ENCODE measurements around the gene SYT7.
A peak's percentile ranks its signal among the peaks of the same experiment; 100 is the strongest.

Gene SYT7

DNA sequence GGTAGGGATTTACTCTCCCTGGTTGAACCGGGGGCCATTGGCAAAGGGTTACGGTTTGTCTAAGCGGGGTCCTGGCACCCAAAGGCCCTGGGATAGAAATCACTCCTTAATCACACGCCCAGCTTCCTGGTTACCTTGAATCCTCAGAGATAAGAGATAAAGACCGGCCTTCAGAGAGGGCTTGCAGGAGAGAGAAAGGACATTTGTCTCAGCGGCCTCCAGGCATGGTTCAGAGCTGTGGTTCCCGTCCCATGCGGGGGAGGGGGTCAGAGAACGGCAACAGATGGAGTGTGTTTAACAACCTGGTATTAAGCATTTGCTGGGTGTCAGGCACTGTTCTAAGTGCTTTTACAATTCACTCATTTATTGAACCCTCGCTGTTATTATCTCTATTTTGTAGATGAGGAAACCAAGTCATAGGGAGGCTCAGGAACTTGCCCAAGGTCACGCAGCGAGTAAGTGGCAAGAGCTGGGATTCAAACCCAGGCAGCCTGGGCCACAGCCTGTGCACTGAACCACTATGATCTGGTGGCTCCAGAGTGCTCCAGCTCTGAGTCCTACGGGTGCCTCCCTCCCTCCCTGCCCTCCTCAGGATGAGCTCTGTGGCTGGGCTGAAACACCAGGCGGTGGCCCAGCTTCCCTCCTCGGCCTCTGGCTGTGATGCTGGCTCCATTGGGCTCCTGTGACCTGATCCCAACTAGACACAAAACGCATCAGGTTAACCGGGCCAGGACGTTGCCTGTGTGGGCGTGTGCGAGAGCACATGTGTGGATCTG is 53.7 kb downstream of the SYT7 start:
- no peak for DNase-seq
- no peak for TF ChIP-seq GATA1 (IDR thresholded peaks at IDR 0.05; ENCODE audit: low read depth, low read length)
- no peak for TF ChIP-seq POLR2A (IDR thresholded peaks at IDR 0.05; ENCODE audit: low read length)

DNA sequence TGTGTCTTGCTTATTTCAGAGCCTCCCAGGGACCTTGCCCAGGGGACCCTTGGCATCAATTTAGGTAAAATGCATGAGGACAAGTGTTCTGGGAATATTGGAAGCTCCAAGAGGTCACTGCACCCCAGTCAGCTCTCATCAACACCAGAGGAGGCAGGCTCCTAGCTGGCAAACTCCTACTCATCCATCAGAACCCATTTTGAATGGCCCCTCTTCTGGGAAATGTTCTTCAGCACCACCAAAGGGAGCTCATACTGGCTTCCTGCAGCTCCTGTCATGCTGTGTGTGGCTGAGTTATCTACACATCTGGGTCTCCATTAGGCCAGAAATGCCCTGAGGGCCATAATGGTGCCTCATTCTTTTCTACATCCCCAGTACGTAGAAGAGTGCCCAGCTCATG is 54.6 kb downstream of the SYT7 start:
- no peak for DNase-seq
- TF ChIP-seq POLR2A (IDR thresholded peaks at IDR 0.05; ENCODE audit: low read length) (no peak), GATA1 (IDR thresholded peaks at IDR 0.05; ENCODE audit: low read depth, low read length) (no peak)

DNA sequence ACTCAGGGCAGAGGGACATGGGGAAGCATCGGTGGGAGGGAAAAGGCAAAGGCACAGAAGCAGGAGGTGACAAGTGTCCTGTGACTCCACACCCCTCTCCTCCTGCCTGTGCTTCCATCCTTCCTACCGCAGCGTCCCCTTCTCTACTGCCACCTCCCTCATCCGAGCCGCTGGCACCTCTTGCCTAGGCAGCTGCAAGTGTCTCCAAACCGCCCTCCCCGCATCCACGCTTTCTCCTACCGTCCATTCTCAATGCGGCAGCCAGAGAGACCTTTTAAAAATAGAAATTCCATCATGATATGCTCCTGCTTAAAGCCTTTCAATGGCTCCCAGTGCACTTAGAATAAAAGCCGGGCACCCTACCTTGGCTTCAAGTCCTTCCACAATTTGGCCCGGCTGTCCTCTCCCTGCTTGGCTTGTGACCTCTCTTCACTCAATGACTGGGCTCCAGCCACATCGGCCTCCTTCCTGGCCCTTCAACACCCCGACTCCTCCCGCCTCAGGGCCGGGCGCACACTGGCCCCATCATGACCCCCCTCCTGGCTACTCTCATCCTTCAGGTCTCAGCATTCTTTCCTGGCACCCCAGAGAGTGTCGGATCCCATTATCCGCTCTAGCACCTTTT is 55.8 kb downstream of the SYT7 start:
- no peak for DNase-seq
- no peak for TF ChIP-seq POLR2A (IDR thresholded peaks at IDR 0.05; ENCODE audit: low read length)

DNA sequence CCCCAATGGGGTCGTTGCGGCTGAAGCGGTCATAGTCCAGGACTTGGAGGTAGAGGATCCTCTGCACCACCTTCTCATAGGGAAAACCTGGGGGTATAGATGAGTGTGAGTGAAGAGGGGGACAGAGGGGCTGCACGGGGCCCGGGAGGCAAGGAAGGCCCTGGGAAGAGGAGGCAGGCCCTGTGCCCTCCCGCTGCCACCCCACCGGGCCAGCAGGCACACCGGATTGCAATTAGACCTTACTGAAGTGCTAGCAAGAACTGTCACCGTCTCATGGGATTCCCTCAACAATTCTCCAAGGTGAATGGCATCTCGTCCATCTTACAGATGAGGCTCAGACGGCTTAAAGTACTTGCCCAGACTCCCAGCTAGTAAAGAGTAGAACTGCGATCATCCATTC is 56.4 kb downstream of the SYT7 start:
- TF ChIP-seq POLR2A (IDR thresholded peaks at IDR 0.05; ENCODE audit: low read length) (no peak), GATA1 (IDR thresholded peaks at IDR 0.05; ENCODE audit: low read depth, low read length) (no peak)
- DNase-seq, result no peak

DNA sequence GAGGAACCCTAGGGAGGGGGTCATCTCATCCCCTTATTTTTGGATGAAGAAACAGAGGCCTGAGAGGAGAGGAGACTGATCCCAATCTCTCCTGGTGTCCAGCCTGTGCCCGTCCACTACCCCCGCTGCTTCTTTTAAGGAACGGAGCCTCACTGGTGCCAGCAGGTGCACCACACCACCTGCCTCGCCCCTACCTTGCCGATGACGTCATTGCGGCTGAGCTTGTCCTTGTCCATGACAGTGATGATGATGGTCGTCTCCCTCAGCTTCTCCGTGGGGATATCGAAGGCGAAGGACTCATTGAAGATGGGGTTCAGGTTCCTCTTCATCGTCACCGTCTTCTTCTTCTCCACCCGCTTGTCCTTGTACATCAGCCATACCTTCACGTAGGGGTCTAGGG is 58.0 kb downstream of the SYT7 start:
- no peak for TF ChIP-seq GATA1 (IDR thresholded peaks at IDR 0.05; ENCODE audit: low read depth, low read length)
- TF ChIP-seq POLR2A (IDR thresholded peaks at IDR 0.05; ENCODE audit: low read length), result no peak
- DNase-seq, result no peak

DNA sequence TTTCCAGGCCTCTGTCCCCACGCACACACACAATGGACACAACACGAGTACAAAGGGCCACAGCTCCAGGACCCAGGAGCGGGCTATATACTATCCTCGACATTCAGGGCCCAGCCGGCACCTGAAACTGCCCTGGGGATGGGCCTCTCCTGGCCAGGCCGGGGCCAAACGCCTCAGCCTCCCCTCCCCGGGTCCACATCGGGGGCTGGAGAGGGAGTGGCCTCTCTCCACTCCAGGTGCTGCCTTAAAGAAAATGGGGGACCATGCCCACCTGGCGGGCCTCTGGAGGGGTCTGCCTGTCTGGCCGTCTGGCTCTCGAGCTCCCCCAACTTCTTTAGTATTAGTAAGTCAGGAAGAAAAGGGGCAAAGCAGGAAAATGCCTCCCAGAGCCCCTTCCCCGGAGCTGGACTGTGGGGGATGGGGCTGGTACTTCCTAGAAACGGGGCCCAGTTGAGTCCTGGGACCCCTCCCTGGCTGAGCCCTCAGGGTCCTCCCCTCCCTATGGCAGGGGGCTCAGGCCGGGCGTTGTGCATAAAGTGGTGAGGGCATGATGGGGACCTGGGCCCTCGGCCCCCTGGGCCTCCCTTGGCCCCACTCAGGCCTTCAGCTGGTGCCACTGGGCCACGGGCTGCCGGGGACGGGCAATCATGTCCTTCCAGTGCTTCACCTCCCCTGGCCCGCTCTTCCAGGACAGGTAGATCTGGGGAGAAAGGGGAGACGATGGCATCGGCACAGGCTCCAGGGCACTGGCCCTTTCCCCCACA is 62.7 kb downstream of the SYT7 start:
- TF ChIP-seq POLR2A (IDR thresholded peaks at IDR 0.05; ENCODE audit: low read length), result no peak
- TF ChIP-seq GATA1 (IDR thresholded peaks at IDR 0.05; ENCODE audit: low read depth, low read length), result no peak
- DNase-seq, result no peak

DNA sequence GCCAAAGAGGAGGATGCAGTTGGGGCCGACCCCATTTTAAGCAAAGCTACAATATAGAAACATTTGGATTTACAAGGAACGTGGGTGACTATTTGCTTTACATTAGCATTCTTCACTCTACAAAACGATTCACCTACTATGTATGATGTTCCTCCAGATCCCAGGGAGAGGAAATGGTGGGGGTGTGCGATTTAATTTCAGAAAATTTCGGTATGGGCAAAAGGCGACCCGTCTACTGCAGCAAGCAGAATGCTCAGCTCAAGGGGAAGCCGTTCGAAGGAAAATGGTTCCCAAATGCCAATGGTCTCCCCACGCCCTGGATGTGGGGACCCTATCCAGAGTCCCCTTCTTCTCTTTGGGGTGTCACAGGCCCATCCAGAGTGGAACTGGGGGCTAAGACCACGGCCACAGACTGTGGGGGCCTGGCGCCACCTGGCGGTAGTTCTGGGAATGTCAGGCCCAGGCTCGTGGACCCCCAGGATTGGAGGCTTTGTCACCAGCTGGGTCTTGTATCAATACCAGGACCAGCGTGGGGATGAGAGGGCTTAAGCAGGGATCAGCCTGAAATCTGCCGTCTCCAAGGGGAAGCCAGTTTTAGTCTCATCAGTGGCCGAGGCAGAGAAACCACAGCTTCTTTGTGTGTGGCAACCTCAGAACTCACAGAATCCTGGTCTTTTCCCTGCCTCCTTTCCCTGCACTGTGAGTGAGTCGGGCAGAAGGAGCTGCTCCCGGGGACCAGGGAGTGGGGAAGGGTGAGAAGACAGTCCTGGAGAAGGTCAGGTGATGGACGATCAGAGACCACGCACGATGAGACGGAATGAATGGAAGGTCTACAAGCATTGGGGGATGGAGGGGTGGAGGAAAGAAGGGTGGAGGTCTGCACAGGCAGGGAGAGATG is 64.0 kb downstream of the SYT7 start:
- TF ChIP-seq POLR2A (IDR thresholded peaks at IDR 0.05; ENCODE audit: low read length) (no peak), GATA1 (IDR thresholded peaks at IDR 0.05; ENCODE audit: low read depth, low read length) (no peak)
- peak; percentile 40 to 68 for DNase-seq

DNA sequence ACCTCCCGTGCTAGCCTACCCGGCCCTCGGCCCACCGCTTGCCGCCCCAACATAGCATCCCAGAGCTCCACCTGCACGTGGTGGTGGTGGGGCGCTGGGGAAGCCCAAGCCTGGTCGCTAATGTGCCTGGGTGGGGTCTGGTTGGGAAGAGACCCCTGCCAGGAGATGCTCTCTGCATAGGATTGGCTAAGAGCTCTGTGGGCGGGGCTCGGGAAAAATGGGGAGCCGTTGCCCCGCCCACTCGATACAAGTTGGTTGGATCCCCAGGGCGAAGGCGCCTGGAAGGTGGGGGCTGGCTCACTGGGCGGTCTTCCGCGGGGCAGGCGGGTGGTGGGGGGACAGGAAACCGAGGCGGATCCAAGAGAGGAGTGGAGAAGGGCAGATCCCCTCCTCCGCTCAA is 64.7 kb downstream of the SYT7 start:
- no peak for DNase-seq

DNA sequence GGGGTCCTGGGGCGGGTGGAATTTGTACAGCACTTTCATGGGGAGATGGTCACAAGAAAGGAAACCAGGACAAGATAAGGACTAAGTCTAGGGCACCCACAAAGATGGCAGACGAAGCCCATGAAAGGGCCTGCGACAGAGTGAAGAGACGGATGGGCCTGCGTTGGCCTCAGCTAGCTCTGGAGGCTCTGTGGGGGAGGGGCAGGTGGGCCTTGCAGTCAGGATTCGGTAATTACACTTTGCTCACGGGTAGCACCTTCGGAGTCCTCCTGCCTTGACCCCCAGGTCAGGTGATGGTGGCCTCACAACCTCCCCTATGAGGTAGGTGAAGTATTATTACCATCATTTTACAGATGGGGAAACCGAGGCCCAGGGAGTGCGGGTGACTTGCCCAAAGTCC is 65.2 kb downstream of the SYT7 start:
- TF ChIP-seq GATA1 (IDR thresholded peaks at IDR 0.05; ENCODE audit: low read depth, low read length) (no peak), POLR2A (IDR thresholded peaks at IDR 0.05; ENCODE audit: low read length) (no peak)
- DNase-seq, result no peak

More for the DNA sequence above, 64.7 kb downstream of the SYT7 start:
- no peak for TF ChIP-seq GATA1 (IDR thresholded peaks at IDR 0.05; ENCODE audit: low read depth, low read length)
- no peak for TF ChIP-seq POLR2A (IDR thresholded peaks at IDR 0.05; ENCODE audit: low read length)

DNA sequence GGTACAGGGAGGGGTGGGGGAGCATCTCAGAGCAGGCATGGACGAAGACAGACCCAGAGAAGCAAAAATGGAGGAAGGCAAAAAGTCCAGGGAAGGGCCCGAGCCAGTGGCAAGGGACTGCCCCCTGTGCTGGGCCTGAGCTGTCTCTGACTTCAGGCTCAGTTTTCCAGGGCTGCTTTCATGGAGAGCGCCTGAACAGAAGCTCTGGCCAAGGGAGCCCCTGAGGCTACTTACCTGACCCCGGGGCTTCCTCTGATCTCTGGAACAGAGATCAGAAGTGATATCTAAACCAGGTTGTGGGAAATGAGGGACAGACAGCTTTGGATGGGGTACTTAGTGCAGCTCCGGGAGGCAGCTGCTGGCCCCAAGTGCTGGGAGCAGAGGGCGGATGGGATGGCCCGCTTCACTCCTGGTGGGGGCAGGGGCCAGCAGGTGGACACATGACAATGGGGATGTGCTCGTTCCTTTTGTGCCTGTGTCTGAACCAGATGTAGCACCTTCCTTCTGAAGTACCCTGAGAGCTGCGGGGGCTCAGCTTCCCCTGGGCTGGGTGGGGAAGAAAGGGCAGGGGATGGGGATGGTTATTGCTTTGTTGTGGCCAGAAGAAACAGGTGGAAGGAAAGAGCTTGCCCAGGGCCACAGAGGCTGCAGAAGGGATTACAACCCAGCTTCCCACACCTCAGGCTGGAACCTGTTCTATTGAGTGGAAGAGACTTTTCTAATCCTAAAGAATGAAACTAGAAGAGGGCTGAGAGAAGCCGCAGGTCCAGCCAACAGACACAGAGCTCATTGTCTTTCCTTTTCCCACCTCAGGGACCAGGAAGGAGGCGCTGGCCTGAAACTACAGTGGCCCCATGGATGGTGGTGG is 66.6 kb downstream of the SYT7 start:
- TF ChIP-seq POLR2A (IDR thresholded peaks at IDR 0.05; ENCODE audit: low read length), result no peak
- TF ChIP-seq GATA1 (IDR thresholded peaks at IDR 0.05; ENCODE audit: low read depth, low read length), result no peak
- no peak for DNase-seq

DNA sequence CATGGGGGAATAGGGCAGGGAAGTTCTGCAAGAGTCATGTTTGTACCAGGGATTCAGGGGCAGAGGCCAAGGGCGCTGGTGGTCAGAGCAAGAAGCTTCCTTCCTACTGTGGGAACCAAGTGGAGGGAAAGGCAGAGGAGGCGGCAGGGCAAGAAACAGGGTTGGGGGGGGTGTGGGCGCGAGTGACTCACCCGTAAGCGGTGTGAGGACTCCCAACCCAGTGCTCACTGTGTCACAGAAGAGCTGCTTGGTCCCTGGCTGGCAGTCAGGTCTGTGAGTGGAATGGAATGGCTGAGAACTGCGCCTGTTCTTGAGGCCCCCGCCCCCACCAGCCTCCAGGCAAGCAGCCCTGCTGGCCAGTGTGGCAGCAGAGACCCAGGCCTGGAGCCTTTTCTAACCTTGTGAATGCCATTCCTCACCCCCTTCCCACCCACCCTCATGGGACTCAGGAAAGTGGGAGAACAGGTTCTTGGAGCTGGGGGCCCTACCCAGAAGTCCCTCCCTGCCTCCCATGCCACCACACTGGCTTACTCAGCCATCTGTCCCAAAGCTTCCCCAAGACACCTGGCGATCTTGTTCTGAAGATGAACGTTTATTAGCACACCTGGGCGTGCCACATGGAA is 67.6 kb downstream of the SYT7 start:
- DNase-seq, result no peak
- TF ChIP-seq POLR2A (IDR thresholded peaks at IDR 0.05; ENCODE audit: low read length), result no peak
- no peak for TF ChIP-seq GATA1 (IDR thresholded peaks at IDR 0.05; ENCODE audit: low read depth, low read length)

DNA sequence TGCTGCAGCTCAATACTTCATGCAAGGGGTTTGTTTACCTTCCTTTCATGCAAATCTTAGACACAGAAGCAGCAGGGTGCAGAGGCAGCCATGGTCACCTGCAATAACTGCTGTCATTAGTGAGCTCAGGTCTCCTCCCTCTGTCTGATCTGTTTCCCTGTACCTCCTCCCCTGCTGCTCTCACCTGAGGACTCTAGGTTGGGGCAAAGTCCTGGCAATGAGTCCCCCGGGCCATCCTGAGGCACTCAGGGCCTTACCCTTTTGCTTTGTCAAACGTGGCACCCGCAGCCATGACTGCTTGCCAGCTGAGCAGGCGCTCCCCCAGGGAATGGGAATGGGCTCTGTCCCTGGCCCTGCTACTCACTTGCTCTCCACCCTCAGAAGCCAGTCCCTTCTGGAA is 68.4 kb downstream of the SYT7 start:
- TF ChIP-seq POLR2A (IDR thresholded peaks at IDR 0.05; ENCODE audit: low read length), result no peak
- no peak for TF ChIP-seq GATA1 (IDR thresholded peaks at IDR 0.05; ENCODE audit: low read depth, low read length)
- no peak for DNase-seq
